HCT116 (cell line): Measurements from ENCODE around the gene PKM. TPM values are rescaled to one million over a fixed set of nuclear protein-coding genes. Genes with fewer than 3 reads are reported as not detected.

ENCODE experiments used
- ATAC-seq: fragments of 200-7000 bp; cut with Tn5 transposase; 2 replicates; pipeline ENCODE4 v1.9.1; 2020; ENCODE audit warnings: mild to moderate bottlenecking, moderate library complexity
- BruUV-seq: library from RNA; stranded (reverse); fragments of 400-500 nt; replicated peaks from 2 replicates; lab custom pipeline; 2021; lab: Mats Ljungman, UMichigan
- CTCF ChIA-PET: fragments of 300-600 bp; sonication (Branson Sonifier 250); formaldehyde crosslinking; loops from one replicate; lab custom pipeline; 2021; ENCODE audit warnings: antibody characterized with exemption; lab: Charles Lee
- POLR2A ChIA-PET: fragments of 300-600, 350-600 bp; sonication (Branson Sonifier 250); formaldehyde crosslinking; loops from one replicate; lab custom pipeline; 2021; ENCODE audit warnings: antibody characterized with exemption; lab: Charles Lee
- RAD21 ChIA-PET, 2 experiments: fragments of 300-600 bp; sonication (Branson Sonifier 250); formaldehyde crosslinking; loops; one replicate each; lab custom pipeline; 2023; ENCODE audit warnings: low total read pairs in 2 of 2; ENCODE audit not compliant: uncharacterized antibody in 2 of 2, unreplicated experiment in 2 of 2, low non-redundant PET in 1 of 2; lab: Charles Lee
- DNase-seq: peaks from one replicate; pipeline ENCODE4 v3.0.0-alpha.2; 2010; ENCODE audit warnings: low read depth, low spot score
- H2AFZ ChIP-seq: fragments of 200-600 bp; shearing (Covaris generic), sonication (generic); 2 replicates; pipeline ENCODE4 v1.6.1; 2017; ENCODE audit warnings: low read depth, mixed run types, mixed read lengths, antibody characterized with exemption, low read length; ENCODE audit not compliant: poor library complexity, severe bottlenecking
- H3K27ac ChIP-seq: 2 replicates; pipeline ENCODE4 v1.5.1; 2012; ENCODE audit warnings: low read depth, low read length
- H3K27me3 ChIP-seq: fragments of 200-600 bp; sonication (generic); 2 replicates; pipeline ENCODE4 v1.6.1; 2016; ENCODE audit warnings: mixed run types, low read length, mixed read lengths; ENCODE audit not compliant: insufficient read depth
- H3K36me3 ChIP-seq, 2 experiments: fragments of 200-500 bp in 1 of 2; fragments of 200-600 bp in 1 of 2; sonication (Bioruptor generic) in 1 of 2; sonication (generic) in 1 of 2; 2 replicates each; pipeline versions ENCODE4 v1.5.1 to v1.6.1; 2014 to 2016; ENCODE audit warnings: low read length in 2 of 2, inconsistent platforms in 1 of 2, mixed read lengths in 1 of 2, mixed run types in 1 of 2; ENCODE audit not compliant: insufficient read depth in 2 of 2, control insufficient read depth in 1 of 2
- H3K4me1 ChIP-seq, 2 experiments: fragments of 200-600 bp in 1 of 2; sonication (generic) in 1 of 2; 2 replicates each; pipeline versions ENCODE4 v1.5.1 to v1.6.1; 2012 to 2017; ENCODE audit warnings: low read length in 2 of 2, inconsistent platforms in 1 of 2, mild to moderate bottlenecking in 1 of 2, mixed read lengths in 1 of 2, mixed run types in 1 of 2, moderate library complexity in 1 of 2; ENCODE audit not compliant: insufficient read depth in 2 of 2, control insufficient read depth in 1 of 2
- H3K4me2 ChIP-seq: fragments of 200-600 bp; sonication (generic); 2 replicates; pipeline ENCODE4 v1.6.1; 2017; ENCODE audit warnings: mixed run types, low read length, mixed read lengths
- H3K4me3 ChIP-seq, 2 experiments: fragments of 200-600 bp in 1 of 2; sonication (generic) in 1 of 2; replicated peaks in 1 of 2; 2 replicates each; pipeline ENCODE4 v1.5.1; 2011 to 2016; ENCODE audit warnings: low read length in 2 of 2, control low read depth in 1 of 2, low read depth in 1 of 2, mild to moderate bottlenecking in 1 of 2, mixed read lengths in 1 of 2, mixed run types in 1 of 2
- H3K79me2 ChIP-seq: fragments of 200-600 bp; sonication (generic); 2 replicates; pipeline ENCODE4 v1.6.1; 2017; ENCODE audit warnings: mild to moderate bottlenecking, mixed run types, low read length, moderate library complexity, mixed read lengths; ENCODE audit not compliant: insufficient read depth
- H3K9ac ChIP-seq: fragments of 200-600 bp; sonication (generic); 2 replicates; pipeline ENCODE4 v1.6.1; 2016; ENCODE audit warnings: low read length, mixed read lengths
- H3K9me2 ChIP-seq: fragments of 200-600 bp; sonication (generic), shearing (Covaris generic); 2 replicates; pipeline ENCODE4 v1.6.1; 2017; ENCODE audit warnings: mixed run types, mild to moderate bottlenecking, moderate library complexity; ENCODE audit not compliant: insufficient read depth
- H3K9me3 ChIP-seq, 2 experiments: fragments of 200-500 bp in 1 of 2; fragments of 200-600 bp in 1 of 2; sonication (Bioruptor generic) in 1 of 2; sonication (generic) in 1 of 2; 2 replicates each; pipeline ENCODE4 v1.6.1; 2014 to 2017; ENCODE audit warnings: low read length in 2 of 2, mixed read lengths in 2 of 2, inconsistent platforms in 1 of 2, low read depth in 1 of 2, mild to moderate bottlenecking in 1 of 2, mixed run types in 1 of 2, moderate library complexity in 1 of 2; ENCODE audit not compliant: control insufficient read depth in 1 of 2, insufficient read depth in 1 of 2
- H4K20me1 ChIP-seq: fragments of 200-600 bp; sonication (generic), shearing (Covaris generic); 2 replicates; pipeline ENCODE4 v1.6.1; 2017; ENCODE audit warnings: mixed run types, mild to moderate bottlenecking, moderate library complexity; ENCODE audit not compliant: insufficient read depth
- CEBPB ChIP-seq: IDR thresholded peaks from 2 replicates; pipeline ENCODE4 v1.6.1; 2012; ENCODE audit warnings: low read depth
- EGR1 ChIP-seq: IDR thresholded peaks from 2 replicates; pipeline ENCODE4 v1.6.1; 2012; ENCODE audit warnings: low read depth
- ELF1 ChIP-seq: IDR thresholded peaks from 2 replicates; pipeline ENCODE4 v1.6.1; 2012; ENCODE audit warnings: low read depth, borderline replicate concordance
- EZH2 ChIP-seq: fragments of 200-600 bp; sonication (generic); IDR thresholded peaks from 2 replicates; pipeline ENCODE4 v1.6.1; 2017; ENCODE audit warnings: antibody characterized with exemption, mixed run types
- EZH2phosphoT487 ChIP-seq: fragments of 200-600 bp; IDR thresholded peaks from 2 replicates; pipeline ENCODE4 v1.6.1; 2018; ENCODE audit warnings: antibody characterized with exemption, borderline replicate concordance
- FOSL1 ChIP-seq: IDR thresholded peaks from 2 replicates; pipeline ENCODE4 v1.6.1; 2012; ENCODE audit warnings: low read depth
- POLR2A ChIP-seq: IDR thresholded peaks from 2 replicates; pipeline ENCODE4 v1.7.0; 2011; ENCODE audit warnings: borderline replicate concordance; ENCODE audit not compliant: insufficient read depth, insufficient read length; ENCODE audit errors: extremely low read depth
- RAD21 ChIP-seq: IDR thresholded peaks from 2 replicates; pipeline ENCODE4 v1.6.1; 2012; ENCODE audit warnings: low read depth, mild to moderate bottlenecking
- SIN3A ChIP-seq: IDR thresholded peaks from 2 replicates; pipeline ENCODE4 v1.6.1; 2012; ENCODE audit warnings: low read depth
- SP1 ChIP-seq: IDR thresholded peaks from 2 replicates; pipeline ENCODE4 v1.6.1; 2012; ENCODE audit warnings: low read depth
- SRF ChIP-seq: IDR thresholded peaks from 2 replicates; pipeline ENCODE4 v1.6.1; 2012; ENCODE audit warnings: low read depth
- TCF7L2 ChIP-seq: IDR thresholded peaks from 2 replicates; pipeline ENCODE4 v1.7.0; 2011; ENCODE audit warnings: borderline replicate concordance, inconsistent platforms; ENCODE audit not compliant: insufficient read depth, insufficient read length; ENCODE audit errors: extremely low read depth
- ZFX ChIP-seq: fragments of 450-650 bp; IDR thresholded peaks from 2 replicates; pipeline ENCODE4 v1.6.1; 2017
- ZNF274 ChIP-seq: fragments of 200-500 bp; sonication (Bioruptor generic); IDR thresholded peaks from 2 replicates; pipeline ENCODE4 v1.6.1; 2014; ENCODE audit warnings: mild to moderate bottlenecking, low read depth, low read length, inconsistent platforms
- intact Hi-C: fragments of 100-400 bp; cut with micrococcal nuclease; formaldehyde crosslinking; loops from 2 replicates; pipeline ENCODE4 v1.10.0; 2022
- total RNA-seq: library from RNA; stranded (reverse); gene quantifications from one replicate; pipeline ENCODE4 v1.2.1, GENCODE V29; 2021; ENCODE audit not compliant: unreplicated experiment
- TF ChIP-seq, protein P1 (sequence below): IDR thresholded peaks from 2 replicates; pipeline ENCODE4 v1.6.1; 2011; ENCODE audit warnings: mild to moderate bottlenecking, low read length, moderate library complexity; ENCODE audit not compliant: insufficient replicate concordance; ENCODE audit errors: extremely low read depth
- TF ChIP-seq, protein P2 (sequence below), 3 experiments: fragments of 200-600 bp in 1 of 3; sonication (generic) in 1 of 3; IDR thresholded peaks in 2 of 3; conservative IDR thresholded peaks in 1 of 3; 2 replicates each; pipeline ENCODE4 v1.5.1; 2012 to 2017; ENCODE audit warnings: low read depth in 2 of 3, low read length in 2 of 3, antibody characterized with exemption in 1 of 3, borderline replicate concordance in 1 of 3, control low read depth in 1 of 3, mild to moderate bottlenecking in 1 of 3, mixed read lengths in 1 of 3, mixed run types in 1 of 3, moderate library complexity in 1 of 3; ENCODE audit not compliant: insufficient read depth in 1 of 3
- TF ChIP-seq, protein P3 (sequence below): IDR thresholded peaks from 2 replicates; pipeline ENCODE4 v1.6.1; 2012

The PKM gene
- total RNA-seq, 1 experiment from 2014 or later, result 1,664 TPM

DNA sequence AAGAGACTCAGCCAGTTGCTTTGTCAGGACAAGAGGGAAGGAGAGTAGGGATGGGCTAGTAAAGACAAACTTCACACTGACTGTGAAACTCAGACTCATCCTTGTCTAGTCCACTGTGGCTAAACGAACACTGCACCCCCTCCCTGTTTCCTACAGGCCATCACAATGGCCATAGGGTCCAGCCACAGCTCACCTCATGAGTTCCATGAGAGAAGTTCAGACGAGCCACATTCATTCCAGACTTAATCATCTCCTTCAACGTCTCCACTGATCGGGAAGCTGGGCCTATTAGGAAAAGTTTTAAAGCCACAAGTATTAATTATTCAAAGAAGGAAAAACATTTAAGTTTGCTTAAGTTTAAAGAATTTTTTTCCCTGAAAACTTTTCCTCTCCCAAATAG is 13.8 kb downstream of the PKM start:
- no peak for TF ChIP-seq ZNF274
- TF ChIP-seq RAD21, result no peak
- no peak for TF ChIP-seq ZFX
- no peak for TF ChIP-seq EGR1
- TF ChIP-seq, protein P1, sequence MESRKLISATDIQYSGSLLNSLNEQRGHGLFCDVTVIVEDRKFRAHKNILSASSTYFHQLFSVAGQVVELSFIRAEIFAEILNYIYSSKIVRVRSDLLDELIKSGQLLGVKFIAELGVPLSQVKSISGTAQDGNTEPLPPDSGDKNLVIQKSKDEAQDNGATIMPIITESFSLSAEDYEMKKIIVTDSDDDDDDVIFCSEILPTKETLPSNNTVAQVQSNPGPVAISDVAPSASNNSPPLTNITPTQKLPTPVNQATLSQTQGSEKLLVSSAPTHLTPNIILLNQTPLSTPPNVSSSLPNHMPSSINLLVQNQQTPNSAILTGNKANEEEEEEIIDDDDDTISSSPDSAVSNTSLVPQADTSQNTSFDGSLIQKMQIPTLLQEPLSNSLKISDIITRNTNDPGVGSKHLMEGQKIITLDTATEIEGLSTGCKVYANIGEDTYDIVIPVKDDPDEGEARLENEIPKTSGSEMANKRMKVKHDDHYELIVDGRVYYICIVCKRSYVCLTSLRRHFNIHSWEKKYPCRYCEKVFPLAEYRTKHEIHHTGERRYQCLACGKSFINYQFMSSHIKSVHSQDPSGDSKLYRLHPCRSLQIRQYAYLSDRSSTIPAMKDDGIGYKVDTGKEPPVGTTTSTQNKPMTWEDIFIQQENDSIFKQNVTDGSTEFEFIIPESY, result no peak
- TF ChIP-seq EZH2, result no peak
- TF ChIP-seq, protein P2, sequence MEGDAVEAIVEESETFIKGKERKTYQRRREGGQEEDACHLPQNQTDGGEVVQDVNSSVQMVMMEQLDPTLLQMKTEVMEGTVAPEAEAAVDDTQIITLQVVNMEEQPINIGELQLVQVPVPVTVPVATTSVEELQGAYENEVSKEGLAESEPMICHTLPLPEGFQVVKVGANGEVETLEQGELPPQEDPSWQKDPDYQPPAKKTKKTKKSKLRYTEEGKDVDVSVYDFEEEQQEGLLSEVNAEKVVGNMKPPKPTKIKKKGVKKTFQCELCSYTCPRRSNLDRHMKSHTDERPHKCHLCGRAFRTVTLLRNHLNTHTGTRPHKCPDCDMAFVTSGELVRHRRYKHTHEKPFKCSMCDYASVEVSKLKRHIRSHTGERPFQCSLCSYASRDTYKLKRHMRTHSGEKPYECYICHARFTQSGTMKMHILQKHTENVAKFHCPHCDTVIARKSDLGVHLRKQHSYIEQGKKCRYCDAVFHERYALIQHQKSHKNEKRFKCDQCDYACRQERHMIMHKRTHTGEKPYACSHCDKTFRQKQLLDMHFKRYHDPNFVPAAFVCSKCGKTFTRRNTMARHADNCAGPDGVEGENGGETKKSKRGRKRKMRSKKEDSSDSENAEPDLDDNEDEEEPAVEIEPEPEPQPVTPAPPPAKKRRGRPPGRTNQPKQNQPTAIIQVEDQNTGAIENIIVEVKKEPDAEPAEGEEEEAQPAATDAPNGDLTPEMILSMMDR (IDR thresholded peaks at IDR 0.05 in 2 of 3, conservative IDR thresholded peaks at IDR 0.05 in 1 of 3; ENCODE audit: borderline replicate concordance in 1 of 3, insufficient read depth in 1 of 3, low read depth in 2 of 3, low read length in 2 of 3), result no peak
- no peak for TF ChIP-seq TCF7L2
- no peak for TF ChIP-seq CEBPB
- TF ChIP-seq EZH2phosphoT487, result no peak
- TF ChIP-seq ELF1, result no peak
- TF ChIP-seq, protein P3, sequence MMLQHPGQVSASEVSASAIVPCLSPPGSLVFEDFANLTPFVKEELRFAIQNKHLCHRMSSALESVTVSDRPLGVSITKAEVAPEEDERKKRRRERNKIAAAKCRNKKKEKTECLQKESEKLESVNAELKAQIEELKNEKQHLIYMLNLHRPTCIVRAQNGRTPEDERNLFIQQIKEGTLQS, result no peak
- no peak for TF ChIP-seq SIN3A
- TF ChIP-seq FOSL1, result no peak
- TF ChIP-seq POLR2A, result no peak
- TF ChIP-seq SP1, result no peak
- no peak for TF ChIP-seq SRF
- POLR2A ChIA-PET, result interaction anchor here (1.2 kb wide), 1 partner anchor 10 kb away, joined by 5 read pairs; no protein-coding TSS in a partner anchor
- H3K27ac ChIP-seq, result no peak overlapping the region
- ATAC-seq, result no peak
- H3K9me3 ChIP-seq, result no peaks in the 10 kb centered on the region
- CTCF ChIA-PET, result interaction anchor here (1.2 kb wide), 1 partner anchor 10 kb away, joined by 4 read pairs; no protein-coding TSS in a partner anchor
- H3K4me1 ChIP-seq, result peaks cover 0 to 2% of the 10 kb centered on the region in 2 experiments; a peak in 1 of 4 replicates
- no peak overlapping the region for H3K9ac ChIP-seq
- no peak overlapping the region for H3K4me3 ChIP-seq
- intact Hi-C loops, result no loop called here
- RAD21 ChIA-PET, result no interaction called here
- H3K27me3 ChIP-seq, result no peaks in the 10 kb centered on the region
- H3K4me2 ChIP-seq, result no peak overlapping the region
- peaks cover 99% of the 10 kb centered on the region for H3K79me2 ChIP-seq
- peaks cover 79 to 83% of the 10 kb centered on the region in 2 experiments for H3K36me3 ChIP-seq
- H3K9me2 ChIP-seq, result no peaks in the 10 kb centered on the region
- H4K20me1 ChIP-seq, result peaks cover 52% of the 10 kb centered on the region; the same call in 1 of the 2 replicates
- DNase-seq, result no peak
- BruUV-seq, result no TSS peak
- no peak overlapping the region for H2AFZ ChIP-seq
